Measurements from ENCODE around the gene HAUS1.

GRCh38 chr18:46166261-46166970, 62.2 kb downstream of the HAUS1 start:
- TF ChIP-seq CTCF (IDR thresholded peaks at IDR 0.05) (no peak), POLR2A (IDR thresholded peaks at IDR 0.05) (no peak)
